ENCODE measurements around the gene LMAN2L.

LMAN2L gene

GRCh38 chr2:96703021-96703751 lies 36.7 kb downstream of the LMAN2L start:
- no peak for DNase-seq (ENCODE audit: low spot score)

DNA sequence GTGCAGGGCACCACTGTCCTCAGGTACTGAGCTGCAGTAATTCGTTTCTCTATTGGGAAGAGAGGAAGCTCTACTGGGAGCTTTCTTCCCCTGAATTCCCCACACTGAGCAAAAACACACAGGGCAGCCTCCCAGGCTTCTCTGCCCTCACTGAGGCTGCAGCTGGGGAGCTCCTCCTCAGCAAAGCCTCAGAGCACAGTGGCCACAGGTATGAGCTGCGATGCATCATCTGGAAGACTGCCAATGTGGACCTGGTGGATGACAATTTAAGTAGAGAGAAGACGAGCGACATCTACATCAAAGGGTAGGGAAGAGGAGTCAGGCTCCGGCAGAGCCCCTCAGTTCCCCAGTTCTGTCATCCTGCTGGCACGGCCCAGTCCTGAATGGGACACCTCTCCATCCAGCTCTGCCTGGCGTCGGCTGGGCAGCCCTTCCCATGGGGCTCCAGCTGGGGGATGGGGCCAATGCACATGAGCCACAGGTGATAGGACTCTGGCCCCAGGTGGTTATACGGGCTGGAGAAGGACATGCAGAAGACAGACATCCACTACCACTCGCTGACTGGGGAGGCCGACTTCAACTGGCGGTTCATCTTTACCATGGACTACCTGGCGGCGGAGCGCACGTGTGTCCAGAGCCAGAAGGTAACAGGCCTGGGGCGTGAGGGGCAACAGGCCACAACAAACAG lies 37.6 kb downstream of the LMAN2L start:
- DNase-seq (ENCODE audit: low spot score), result no peak

GRCh38 chr2:96701636-96702035 lies 38.2 kb downstream of the LMAN2L start:
- DNase-seq (ENCODE audit: low spot score), result no peak

GRCh38 chr2:96700086-96700485 lies 39.8 kb downstream of the LMAN2L start:
- no peak for DNase-seq (ENCODE audit: low spot score)

- no peak for DNase-seq (ENCODE audit: low spot score)
Observed at GRCh38 chr2:96699621-96700020, 40.2 kb downstream of the LMAN2L start.

DNA sequence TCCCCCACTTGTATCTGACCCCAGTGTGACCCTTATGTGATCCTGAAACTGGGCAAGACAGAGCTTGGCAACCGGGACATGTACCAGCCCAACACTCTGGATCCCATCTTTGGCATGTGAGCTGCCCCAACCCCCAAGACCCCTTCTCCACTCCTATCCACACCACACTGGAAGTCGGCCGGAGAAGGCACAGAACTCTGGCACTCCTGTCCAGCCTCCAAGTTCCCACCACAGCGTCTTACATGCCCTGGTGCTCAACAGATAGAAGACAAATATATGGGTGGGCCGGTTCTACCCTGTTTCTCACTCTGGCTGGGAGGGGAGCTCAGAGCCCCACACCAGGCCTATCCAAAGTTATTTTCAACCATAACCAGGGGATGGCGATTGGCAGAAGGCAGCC lies 40.8 kb downstream of the LMAN2L start:
- no peak for DNase-seq (ENCODE audit: low spot score)

DNA sequence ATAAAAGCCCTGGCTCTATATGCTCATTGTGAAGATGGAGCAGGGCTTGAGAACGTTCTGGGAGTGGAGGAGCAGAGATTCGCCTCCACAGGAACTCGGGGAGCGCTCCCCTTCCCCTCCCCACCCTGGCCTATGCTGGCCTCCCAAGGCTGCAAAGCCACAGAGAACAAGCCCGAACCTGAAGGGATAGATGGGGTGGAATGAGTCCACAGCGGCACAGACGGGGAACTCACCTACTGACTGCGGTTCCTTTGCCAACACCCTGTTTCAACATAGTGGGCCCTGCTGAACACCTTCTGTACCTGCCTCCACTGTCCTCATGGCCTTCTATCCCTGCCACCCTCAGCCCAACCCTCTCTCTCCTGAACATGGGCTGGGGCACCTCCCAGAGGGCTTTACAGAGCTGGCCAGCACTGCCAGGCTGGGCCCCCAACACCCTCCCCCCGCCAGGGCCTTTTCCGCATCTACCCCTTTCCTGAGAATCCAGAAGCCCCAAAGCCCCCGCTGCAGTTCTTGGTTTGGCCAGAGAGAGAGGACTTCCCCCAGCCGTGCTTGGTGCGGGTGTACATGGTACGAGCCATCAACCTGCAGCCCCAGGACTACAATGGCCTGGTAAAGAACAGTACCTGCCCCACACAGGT lies 41.5 kb downstream of the LMAN2L start:
- DNase-seq (ENCODE audit: low spot score), result no peak

GRCh38 chr2:96697476-96697875 lies 42.4 kb downstream of the LMAN2L start:
- no peak for DNase-seq (ENCODE audit: low spot score)

DNA sequence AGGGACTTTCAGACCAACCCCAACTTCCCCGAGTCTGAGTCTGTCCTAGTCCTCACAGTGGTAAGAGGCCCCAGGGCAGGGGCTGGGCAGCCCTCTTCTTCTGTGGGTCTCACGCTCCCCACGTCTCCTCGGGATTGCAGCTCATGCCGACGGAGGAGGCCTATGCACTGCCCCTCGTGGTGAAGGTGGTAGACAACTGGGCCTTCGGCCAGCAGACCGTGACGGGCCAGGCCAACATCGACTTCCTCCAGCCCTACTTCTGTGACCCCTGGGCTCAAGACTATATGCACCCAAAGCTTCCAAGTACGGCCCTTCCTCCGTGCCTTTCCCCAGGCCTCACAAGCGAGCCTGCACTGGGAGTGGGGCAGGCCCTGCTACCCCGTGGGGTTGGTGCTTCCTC lies 44.3 kb downstream of the LMAN2L start:
- DNase-seq (ENCODE audit: low spot score), result no peak

GRCh38 chr2:96694816-96695455 lies 44.9 kb downstream of the LMAN2L start:
- DNase-seq (ENCODE audit: low spot score), result no peak

DNA sequence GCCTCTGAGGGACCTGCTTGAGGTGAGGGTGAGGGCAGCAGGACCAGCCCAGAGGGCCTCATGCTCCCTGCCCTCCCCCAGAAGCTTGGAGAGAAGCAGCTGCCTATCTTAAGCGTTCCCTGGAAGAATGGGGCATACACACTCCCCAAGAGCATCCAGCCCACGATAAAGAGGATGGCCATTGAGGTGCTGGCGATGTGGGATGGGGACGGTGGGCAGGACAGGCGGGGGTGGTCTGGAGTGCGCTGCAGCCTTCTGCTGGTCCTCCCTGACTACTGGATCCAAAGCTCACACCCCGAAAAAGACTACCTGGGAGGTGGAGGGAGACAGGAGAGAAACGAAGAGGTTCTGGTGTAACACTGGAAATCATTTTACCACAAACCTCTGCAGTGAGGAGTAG lies 45.6 kb downstream of the LMAN2L start:
- DNase-seq (ENCODE audit: low spot score), result no peak

DNA sequence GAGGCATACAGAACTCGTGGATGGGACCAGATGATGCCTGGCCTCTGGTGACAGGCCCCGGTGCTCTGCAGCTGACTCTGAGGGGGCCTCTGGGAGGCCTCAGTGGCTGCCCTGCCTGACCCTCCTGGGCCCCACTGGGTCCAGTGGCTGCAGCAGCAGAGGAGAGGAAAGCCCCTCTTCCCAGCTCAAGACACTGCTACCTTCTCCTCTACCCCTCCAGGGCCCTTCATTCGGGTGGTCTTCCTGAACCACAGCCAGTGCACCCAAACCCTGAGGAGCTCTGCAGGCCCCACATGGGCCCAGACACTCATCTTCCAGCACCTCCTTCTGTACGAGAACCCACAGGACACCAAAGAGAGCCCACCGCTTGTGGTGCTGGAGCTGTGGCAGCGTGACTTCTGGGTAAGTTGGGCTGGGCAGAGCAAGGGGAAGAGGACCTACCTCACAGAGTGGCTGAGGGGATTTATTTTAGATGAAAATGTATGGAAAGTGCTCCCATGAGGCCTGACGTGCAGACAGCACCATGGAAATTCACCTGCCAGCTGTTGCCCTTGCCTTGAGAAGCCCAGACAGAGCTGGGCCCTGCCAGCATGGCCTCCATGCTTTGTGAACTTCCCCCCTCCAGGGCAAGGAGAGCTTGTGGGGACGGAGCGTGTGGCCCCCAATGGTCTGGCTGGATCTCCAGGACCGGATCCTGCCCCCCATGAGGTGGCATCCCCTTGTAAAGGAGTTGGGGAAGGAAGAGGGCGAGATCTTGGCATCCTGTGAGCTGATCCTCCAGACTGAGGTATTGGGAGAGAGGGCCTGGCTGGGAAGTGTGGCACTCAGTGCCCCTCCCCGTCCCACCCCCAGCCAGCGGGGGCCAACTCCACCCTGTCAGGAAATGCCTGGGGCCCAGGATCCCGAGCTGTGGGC lies 46.3 kb downstream of the LMAN2L start:
- DNase-seq (ENCODE audit: low spot score), result no peak

DNA sequence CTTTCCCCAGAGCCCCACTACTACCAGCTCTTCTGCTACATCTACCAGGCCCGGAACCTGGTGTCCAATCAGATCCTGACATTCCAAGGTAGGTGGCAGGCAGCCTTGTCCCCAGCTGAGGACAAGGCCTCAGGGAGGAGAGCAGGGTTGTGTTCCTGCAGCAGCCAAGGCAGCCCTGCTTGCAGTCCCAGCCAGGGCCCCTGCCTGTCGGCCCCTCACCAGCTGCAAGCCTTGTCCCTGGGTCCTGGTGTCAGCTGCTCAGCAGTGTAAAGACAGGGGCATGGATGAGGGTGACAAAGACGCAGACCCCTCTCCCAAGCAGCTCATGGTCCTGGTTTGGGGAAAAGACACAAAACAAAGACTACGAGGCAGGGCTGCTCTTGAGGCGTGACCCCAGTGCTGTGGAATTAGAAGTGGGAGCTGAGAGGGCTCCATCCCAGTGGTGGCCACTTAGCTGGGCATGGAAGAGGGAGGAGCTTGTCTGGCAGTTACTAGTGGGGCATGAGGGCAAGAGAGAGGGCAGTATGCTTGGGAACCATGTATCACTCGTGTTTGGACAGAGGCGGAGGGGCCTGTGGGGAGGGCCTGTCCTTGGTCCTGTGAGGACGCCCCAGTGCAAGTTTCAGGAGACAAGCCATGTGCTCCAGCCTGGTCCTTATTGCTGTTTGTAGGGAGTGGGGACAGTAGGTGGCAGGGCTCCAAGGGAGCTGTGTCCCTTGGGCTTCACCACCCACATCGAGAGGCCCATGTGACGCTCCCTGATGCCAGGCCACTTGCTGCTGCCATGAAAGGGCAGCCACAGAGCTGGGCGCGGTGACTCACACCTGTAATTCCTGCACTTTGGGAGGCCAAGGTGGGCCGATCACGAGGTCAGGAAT lies 47.5 kb downstream of the LMAN2L start:
- DNase-seq (ENCODE audit: low spot score), result no peak

GRCh38 chr2:96691022-96691612 lies 48.7 kb downstream of the LMAN2L start:
- DNase-seq (ENCODE audit: low spot score), result no peak

GRCh38 chr2:96690306-96691021 lies 49.4 kb downstream of the LMAN2L start:
- no peak for DNase-seq (ENCODE audit: low spot score)

DNA sequence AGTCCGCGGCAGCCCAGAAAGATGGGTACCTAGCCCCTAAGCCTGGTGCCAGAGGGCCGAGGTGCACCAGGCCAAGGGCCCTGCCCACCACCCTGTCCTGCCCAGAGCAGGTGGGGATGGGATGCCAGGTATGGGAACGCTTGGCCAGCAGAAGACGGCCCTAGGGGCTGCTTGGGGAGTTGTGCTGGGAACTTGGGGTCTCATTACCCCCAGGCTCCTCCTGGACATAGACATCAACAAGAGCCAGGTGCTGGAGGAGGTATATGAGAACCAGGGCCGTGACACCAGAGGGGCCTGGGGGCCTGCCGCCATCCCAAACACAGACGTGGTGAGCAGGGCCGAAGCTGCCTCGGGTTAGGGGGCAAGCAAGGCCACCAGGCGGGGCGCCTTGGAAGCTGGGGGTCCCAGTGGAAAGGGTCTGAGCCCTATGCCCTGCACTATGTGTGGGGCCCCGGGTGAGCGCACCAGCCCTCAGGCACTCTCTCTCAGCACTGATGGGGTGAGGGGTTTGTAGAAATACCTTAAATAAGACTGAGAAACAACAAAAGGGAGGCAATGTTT lies 50.4 kb downstream of the LMAN2L start:
- DNase-seq (ENCODE audit: low spot score), result no peak

GRCh38 chr2:96688649-96689430 lies 51.0 kb downstream of the LMAN2L start:
- no peak for DNase-seq (ENCODE audit: low spot score)

All from CD4-positive, alpha-beta T cell treated with Interleukin-2 at 100 ng/mL for 4 hours (primary cell).